A673 (cell line): ENCODE measurements around the gene WT1. TPM values are rescaled to one million over a fixed set of nuclear protein-coding genes. Genes with fewer than 3 reads are reported as not detected.
A peak's percentile ranks its signal among the peaks of the same experiment; 100 is the strongest.

Experiments used
- BruUV-seq: library from RNA; stranded (reverse); fragments of 400-500 nt; replicated peaks from 2 replicates; lab custom pipeline; 2021; lab: Mats Ljungman, UMichigan
- CTCF ChIA-PET: fragments of 300-600 bp; sonication (Branson Sonifier 250); formaldehyde crosslinking; loops from one replicate; lab custom pipeline; 2022; ENCODE audit warnings: antibody characterized with exemption; lab: Charles Lee
- POLR2A ChIA-PET: fragments of 300-600 bp; sonication (Branson Sonifier 250); formaldehyde crosslinking; loops from one replicate; lab custom pipeline; 2022; ENCODE audit warnings: antibody characterized with exemption; ENCODE audit not compliant: low non-redundant PET; lab: Charles Lee
- DNase-seq: peaks from one replicate; pipeline ENCODE4 v3.0.0-alpha.2; 2015; ENCODE audit warnings: low spot score
- H3K27ac ChIP-seq: fragments of 200-600 bp; sonication (generic); 2 replicates; pipeline ENCODE4 v1.5.1; 2016; ENCODE audit warnings: mixed run types, low read depth, mild to moderate bottlenecking, mixed read lengths, antibody characterized with exemption, low read length; ENCODE audit not compliant: poor library complexity, severe bottlenecking
- H3K27me3 ChIP-seq: fragments of 200-600 bp; sonication (generic); replicated peaks from 2 replicates; pipeline ENCODE4 v1.6.1; 2017; ENCODE audit warnings: mixed run types, low read depth, mild to moderate bottlenecking, mixed read lengths, antibody characterized with exemption, low read length; ENCODE audit not compliant: insufficient read depth, poor library complexity
- H3K36me3 ChIP-seq: fragments of 200-600 bp; sonication (generic); 2 replicates; pipeline ENCODE4 v1.6.1; 2016; ENCODE audit warnings: mixed run types, mild to moderate bottlenecking, mixed read lengths, antibody characterized with exemption, low read length; ENCODE audit not compliant: insufficient read depth, poor library complexity, severe bottlenecking
- H3K4me1 ChIP-seq: fragments of 200-600 bp; sonication (generic); 2 replicates; pipeline ENCODE4 v1.6.1; 2017; ENCODE audit warnings: mixed run types, mild to moderate bottlenecking, mixed read lengths, antibody characterized with exemption, low read length; ENCODE audit not compliant: insufficient read depth, poor library complexity, severe bottlenecking
- H3K4me3 ChIP-seq: fragments of 200-600 bp; sonication (generic); 2 replicates; pipeline ENCODE4 v1.5.1; 2016; ENCODE audit warnings: low read depth, mixed run types, mild to moderate bottlenecking, mixed read lengths, low read length; ENCODE audit not compliant: poor library complexity, severe bottlenecking
- H3K9me3 ChIP-seq: fragments of 200-600 bp; sonication (generic); 2 replicates; pipeline ENCODE4 v1.6.1; 2016; ENCODE audit warnings: mixed run types, low read depth, mild to moderate bottlenecking, mixed read lengths, antibody characterized with exemption, low read length; ENCODE audit not compliant: poor library complexity, severe bottlenecking
- EZH2 ChIP-seq: fragments of 200-600 bp; sonication (generic); IDR thresholded peaks from 2 replicates; pipeline ENCODE4 v1.6.1; 2017; ENCODE audit warnings: borderline replicate concordance, low read depth, mild to moderate bottlenecking, mixed read lengths, antibody characterized with exemption, low read length; ENCODE audit not compliant: poor library complexity, severe bottlenecking
- intact Hi-C: fragments of 100-400 bp; cut with micrococcal nuclease; formaldehyde crosslinking; loops from one replicate; pipeline ENCODE4 v1.10.0; 2022; ENCODE audit not compliant: unreplicated experiment
- total RNA-seq: library from RNA; stranded (reverse); gene quantifications from 2 replicates; pipeline ENCODE4 v1.2.3, GENCODE V29; 2021
- TF ChIP-seq, protein P1 (sequence below): fragments of 300-800, 200-600 bp; sonication (generic); conservative IDR thresholded peaks from 2 replicates; pipeline ENCODE4 v1.5.1; 2017; ENCODE audit warnings: low read depth, mild to moderate bottlenecking, antibody characterized with exemption, low read length, moderate library complexity, mixed read lengths

Gene WT1
- total RNA-seq, 1 experiment from 2014 or later: 10.4 TPM

- H3K27ac ChIP-seq: no peak overlapping the region
- ChIA-PET POLR2A (no interaction called here), CTCF (no interaction called here)
- H3K27me3 ChIP-seq: peaks cover 60% of the 10 kb centered on the region
- intact Hi-C loops: no loop called here
- no peak for DNase-seq
- BruUV-seq: no TSS peak
- H3K9me3 ChIP-seq: no peaks in the 10 kb centered on the region
- TF ChIP-seq, protein P1, sequence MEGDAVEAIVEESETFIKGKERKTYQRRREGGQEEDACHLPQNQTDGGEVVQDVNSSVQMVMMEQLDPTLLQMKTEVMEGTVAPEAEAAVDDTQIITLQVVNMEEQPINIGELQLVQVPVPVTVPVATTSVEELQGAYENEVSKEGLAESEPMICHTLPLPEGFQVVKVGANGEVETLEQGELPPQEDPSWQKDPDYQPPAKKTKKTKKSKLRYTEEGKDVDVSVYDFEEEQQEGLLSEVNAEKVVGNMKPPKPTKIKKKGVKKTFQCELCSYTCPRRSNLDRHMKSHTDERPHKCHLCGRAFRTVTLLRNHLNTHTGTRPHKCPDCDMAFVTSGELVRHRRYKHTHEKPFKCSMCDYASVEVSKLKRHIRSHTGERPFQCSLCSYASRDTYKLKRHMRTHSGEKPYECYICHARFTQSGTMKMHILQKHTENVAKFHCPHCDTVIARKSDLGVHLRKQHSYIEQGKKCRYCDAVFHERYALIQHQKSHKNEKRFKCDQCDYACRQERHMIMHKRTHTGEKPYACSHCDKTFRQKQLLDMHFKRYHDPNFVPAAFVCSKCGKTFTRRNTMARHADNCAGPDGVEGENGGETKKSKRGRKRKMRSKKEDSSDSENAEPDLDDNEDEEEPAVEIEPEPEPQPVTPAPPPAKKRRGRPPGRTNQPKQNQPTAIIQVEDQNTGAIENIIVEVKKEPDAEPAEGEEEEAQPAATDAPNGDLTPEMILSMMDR: no peak
- no peak for TF ChIP-seq EZH2
- no peaks in the 10 kb centered on the region for H3K36me3 ChIP-seq
- H3K4me1 ChIP-seq: no peaks in the 10 kb centered on the region
- H3K4me3 ChIP-seq: no peak overlapping the region
Measured at GRCh38 chr11:32451808-32452207, 16.5 kb upstream of the WT1 start.

- H3K27me3 ChIP-seq: peaks cover 73% of the 10 kb centered on the region
- H3K4me3 ChIP-seq: no peak overlapping the region
- CTCF ChIA-PET: no interaction called here
- no peak for DNase-seq
- H3K27ac ChIP-seq: no peak overlapping the region
- no TSS peak for BruUV-seq
- H3K36me3 ChIP-seq: no peaks in the 10 kb centered on the region
- POLR2A ChIA-PET: interaction anchor here (0.6 kb wide), 1 partner anchor 804 kb away, joined by 3 read pairs; no protein-coding TSS in a partner anchor
- H3K9me3 ChIP-seq: no peaks in the 10 kb centered on the region
- intact Hi-C loops: no loop called here
- no peaks in the 10 kb centered on the region for H3K4me1 ChIP-seq
- no peak for TF ChIP-seq EZH2
- TF ChIP-seq, protein P1: no peak
Measured at GRCh38 chr11:32450372-32450771, 15.0 kb upstream of the WT1 start.

DNA sequence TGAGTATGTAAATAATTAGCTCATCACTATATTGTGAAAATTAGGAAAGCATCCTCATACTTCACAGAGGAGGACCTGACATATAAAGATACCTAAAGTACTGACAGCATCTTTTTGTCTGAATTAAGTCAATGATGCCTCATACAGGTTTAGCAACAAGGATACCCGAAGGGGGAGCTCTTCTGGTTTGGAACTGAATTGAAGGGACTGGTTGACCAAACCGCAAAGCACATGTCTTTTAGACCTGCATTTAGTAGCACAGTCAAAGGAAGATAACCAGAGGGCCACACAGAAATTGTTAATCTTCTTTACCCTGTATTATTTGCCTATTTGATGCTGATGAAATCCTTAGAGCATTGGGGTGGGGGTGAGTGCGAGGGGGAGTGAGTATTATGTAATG, 12.9 kb upstream of the WT1 start:
- POLR2A ChIA-PET: no interaction called here

More for the DNA sequence above, 12.9 kb upstream of the WT1 start:
- TF ChIP-seq, protein P1: peak; percentile 90
- no peak for TF ChIP-seq EZH2
- H3K9me3 ChIP-seq: no peaks in the 10 kb centered on the region
- CTCF ChIA-PET: interaction anchor here (0.6 to 2.0 kb wide), 7 partner anchors 9 to 1080 kb away, joined by 3 to 9 read pairs (median 5); no protein-coding TSS in a partner anchor
- no TSS peak for BruUV-seq
- intact Hi-C loops: no loop called here
- H3K36me3 ChIP-seq: no peaks in the 10 kb centered on the region
- peak; percentile 89 for DNase-seq
- no peak overlapping the region for H3K27ac ChIP-seq
- H3K27me3 ChIP-seq: peaks cover 87% of the 10 kb centered on the region
- H3K4me3 ChIP-seq: no peak overlapping the region
- peaks cover 6% of the 10 kb centered on the region for H3K4me1 ChIP-seq
